ENCODE measurements around the gene ALK.

ALK gene

GRCh38 chr2:29322011-29322410 is 599.4 kb downstream of the ALK start:
- POLR2A ChIA-PET = no interaction called here
- DNase-seq (ENCODE audit: extremely low spot score) = no peak
- TF ChIP-seq CTCF (IDR thresholded peaks at IDR 0.05; ENCODE audit: control extremely low read depth, extremely low read depth, low read depth, missing control alignments) = no peak
- CTCF ChIA-PET = interaction anchor here (0.7 to 7.6 kb wide), 4 partner anchors 8 to 26 kb away, joined by 3 to 80 read pairs (median 4); no protein-coding TSS in a partner anchor

GRCh38 chr2:29317801-29318485 is 603.4 kb downstream of the ALK start:
- no peak for DNase-seq (ENCODE audit: extremely low spot score)
- CTCF ChIA-PET = interaction anchor here (1.2 to 7.6 kb wide), 4 partner anchors 8 to 31 kb away, joined by 4 to 80 read pairs (median 4); no protein-coding TSS in a partner anchor

GRCh38 chr2:29317077-29317517 is 604.3 kb downstream of the ALK start:
- peak; percentile 33 for DNase-seq (ENCODE audit: extremely low spot score)
- CTCF ChIA-PET = interaction anchor here (1.2 to 7.6 kb wide), 4 partner anchors 7 to 32 kb away, joined by 4 to 80 read pairs (median 4); no protein-coding TSS in a partner anchor
- TF ChIP-seq CTCF (IDR thresholded peaks at IDR 0.05; ENCODE audit: control extremely low read depth, extremely low read depth, low read depth, missing control alignments) = no peak
- POLR2A ChIA-PET = no interaction called here

More at GRCh38 chr2:29317801-29318485, 603.4 kb downstream of the ALK start:
- no peak for TF ChIP-seq CTCF (IDR thresholded peaks at IDR 0.05; ENCODE audit: control extremely low read depth, extremely low read depth, low read depth, missing control alignments)
- POLR2A ChIA-PET = no interaction called here

- no peak for TF ChIP-seq CTCF (IDR thresholded peaks at IDR 0.05; ENCODE audit: control extremely low read depth, extremely low read depth, low read depth, missing control alignments)
- DNase-seq (ENCODE audit: extremely low spot score) = peak; percentile 58
- ChIA-PET POLR2A (no interaction called here), CTCF (interaction anchor here (1.0 to 1.4 kb wide), 3 partner anchors 10 to 526 kb away, joined by 3 to 4 read pairs (median 3); no protein-coding TSS in a partner anchor)
Measured at GRCh38 chr2:29314816-29315571, 606.4 kb downstream of the ALK start.

- ChIA-PET POLR2A (no interaction called here), CTCF (interaction anchor here (3.4 to 5.9 kb wide), 2 partner anchors 9 to 50 kb away, joined by 14 to 80 read pairs; no protein-coding TSS in a partner anchor)
- no peak for TF ChIP-seq CTCF (IDR thresholded peaks at IDR 0.05; ENCODE audit: control extremely low read depth, extremely low read depth, low read depth, missing control alignments)
- no peak for DNase-seq (ENCODE audit: extremely low spot score)
Measured at GRCh38 chr2:29311458-29311857, 609.9 kb downstream of the ALK start.

GRCh38 chr2:29310650-29311348 is 610.6 kb downstream of the ALK start:
- no peak for DNase-seq (ENCODE audit: extremely low spot score)
- POLR2A ChIA-PET = no interaction called here
- CTCF ChIA-PET = interaction anchor here (0.6 to 5.9 kb wide), 11 partner anchors 9 to 1016 kb away, joined by 3 to 80 read pairs (median 11); no protein-coding TSS in a partner anchor
- no peak for TF ChIP-seq CTCF (IDR thresholded peaks at IDR 0.05; ENCODE audit: control extremely low read depth, extremely low read depth, low read depth, missing control alignments)

All from GM10248 (cell line).